IPS-18c (cell line): Measurements from ENCODE around the gene KIF5A.
"Not testable (repeated sequence)": the region's sequence is repeated elsewhere in the genome, so short reads cannot be mapped to it uniquely, and the experiment has no call there.

Source experiments
- H3K4me3 ChIP-seq: 2 replicates; pipeline ENCODE4 v1.7.0; 2013; ENCODE audit warnings: low read depth, mild to moderate bottlenecking, low read length, moderate library complexity; ENCODE audit not compliant: insufficient read depth
- H3K9me3 ChIP-seq: one replicate; pipeline ENCODE4 v1.6.1; 2013; ENCODE audit warnings: mild to moderate bottlenecking, low read length, moderate library complexity; ENCODE audit not compliant: control insufficient read depth, insufficient read depth

Gene KIF5A

GRCh38 chr12:57616383-57617101, 66.7 kb downstream of the KIF5A start:
- no peaks in the 10 kb centered on the region for H3K9me3 ChIP-seq
- no peak overlapping the region for H3K4me3 ChIP-seq

DNA sequence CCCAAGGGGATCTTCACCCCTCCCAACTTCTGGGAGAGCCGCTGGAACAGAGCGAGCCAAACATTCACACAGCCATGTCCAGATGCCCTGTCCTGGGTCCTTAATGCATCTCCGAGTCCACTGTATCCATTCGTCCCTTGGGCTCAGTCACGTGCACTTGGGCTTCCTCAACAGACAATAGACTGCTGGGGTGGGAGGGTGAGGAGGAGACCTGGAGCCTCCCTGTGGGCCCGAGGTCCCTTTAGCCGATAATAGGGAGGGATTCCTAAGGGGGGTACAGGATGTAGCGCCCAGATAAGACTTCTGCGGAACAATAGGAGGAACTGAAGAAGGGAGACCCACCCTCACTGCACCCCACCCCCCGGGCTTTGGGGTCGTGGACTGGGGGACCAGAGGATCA, 68.1 kb downstream of the KIF5A start:
- Histone ChIP-seq H3K4me3 (no peak overlapping the region), H3K9me3 (no peaks in the 10 kb centered on the region)

- H3K9me3 ChIP-seq, H3K4me3 ChIP-seq: not testable (repeated sequence)
These were observed 68.6 kb downstream of the KIF5A start for GRCh38 chr12:57618431-57618830.

GRCh38 chr12:57618966-57619433, 69.2 kb downstream of the KIF5A start:
- H3K4me3 ChIP-seq, result peak overlapping the region; percentile 28; the same call in 1 of the 2 replicates
- no peaks in the 10 kb centered on the region for H3K9me3 ChIP-seq

DNA sequence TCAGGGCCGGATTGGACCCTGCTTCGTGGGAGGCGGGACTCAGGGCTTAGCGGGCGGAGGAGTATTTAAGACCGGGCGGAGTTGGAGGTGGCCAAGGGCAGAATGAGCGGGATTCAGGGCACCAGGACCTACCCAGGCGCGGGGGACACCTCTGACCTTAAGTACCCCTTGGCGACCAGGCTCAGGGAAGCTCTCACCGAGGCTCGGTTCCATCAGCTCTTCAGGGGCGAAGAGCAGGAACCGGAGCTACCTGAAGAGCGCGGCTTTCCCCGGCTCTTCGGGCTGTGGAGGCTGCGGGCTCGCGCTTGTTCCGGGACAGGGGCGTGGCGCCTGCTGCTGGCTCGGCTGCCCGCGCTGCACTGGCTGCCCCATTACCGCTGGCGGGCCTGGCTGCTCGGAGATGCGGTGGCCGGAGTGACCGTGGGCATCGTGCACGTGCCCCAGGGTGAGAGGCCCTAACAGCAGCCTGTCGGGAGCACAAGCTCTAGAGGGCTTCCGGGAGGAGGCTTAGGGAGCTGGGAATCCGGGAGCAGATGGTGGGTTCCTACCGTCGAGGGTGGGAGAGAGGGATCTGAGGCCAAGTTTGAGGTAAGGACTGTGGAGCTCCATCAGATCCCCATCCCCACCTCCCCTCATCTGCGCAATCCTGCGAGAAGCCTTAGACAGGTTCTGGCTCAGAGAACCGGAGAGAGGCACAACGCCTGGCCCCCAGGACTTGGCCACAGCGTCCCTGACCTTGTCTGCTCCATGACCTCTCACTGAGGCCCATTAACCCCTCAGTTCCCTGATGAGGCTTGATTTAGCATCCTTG, 69.8 kb downstream of the KIF5A start:
- peak overlapping the region; percentile 28; the same call in 1 of the 2 replicates for H3K4me3 ChIP-seq
- H3K9me3 ChIP-seq, result no peaks in the 10 kb centered on the region

GRCh38 chr12:57620245-57620935, 70.5 kb downstream of the KIF5A start:
- H3K9me3 ChIP-seq, result no peaks in the 10 kb centered on the region
- H3K4me3 ChIP-seq, result no peak overlapping the region

GRCh38 chr12:57620936-57621496, 71.2 kb downstream of the KIF5A start:
- H3K9me3 ChIP-seq, result no peaks in the 10 kb centered on the region
- H3K4me3 ChIP-seq, result peak overlapping the region; percentile 57; the same call in 1 of the 2 replicates

DNA sequence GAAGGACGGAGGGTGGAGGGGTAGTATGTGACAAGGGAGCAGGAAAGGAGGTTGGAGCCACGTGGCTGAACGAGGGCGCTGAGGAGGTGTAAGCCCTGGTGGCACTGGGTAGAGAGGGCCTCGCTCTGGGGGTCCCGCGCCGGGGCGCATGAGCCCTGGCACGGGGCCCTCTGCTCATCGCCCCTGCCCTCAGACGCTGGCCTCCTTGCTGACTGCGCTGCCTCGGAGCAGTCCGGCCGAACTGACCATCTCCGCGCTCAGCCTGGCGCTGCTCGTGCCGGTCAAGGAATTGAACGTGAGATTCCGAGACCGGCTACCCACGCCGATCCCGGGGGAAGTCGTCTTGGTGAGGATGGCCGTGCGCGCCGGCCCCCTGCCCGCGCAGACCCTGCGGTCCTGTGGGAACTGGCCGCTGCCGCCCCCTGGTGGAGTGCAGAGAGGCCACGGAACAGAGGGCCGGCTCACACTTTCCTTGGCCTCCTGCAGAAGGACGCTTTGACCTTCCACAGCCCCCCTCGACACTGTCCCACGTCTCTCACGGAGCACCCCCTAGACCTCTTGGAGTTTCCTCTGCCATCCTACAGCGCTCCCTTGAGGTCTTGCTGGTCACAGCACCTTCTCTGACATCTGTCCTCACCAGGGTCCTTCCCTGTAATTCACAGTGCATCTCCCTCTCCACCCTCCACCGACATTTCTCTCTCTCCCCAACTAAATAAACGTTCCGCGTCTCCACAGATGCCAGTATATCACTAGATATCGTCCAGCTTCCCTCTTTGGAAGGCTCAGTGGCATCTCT, 71.9 kb downstream of the KIF5A start:
- Histone ChIP-seq H3K9me3 (no peaks in the 10 kb centered on the region), H3K4me3 (peak overlapping the region; percentile 57)

GRCh38 chr12:57622293-57623245, 72.7 kb downstream of the KIF5A start:
- Histone ChIP-seq H3K4me3 (no peak overlapping the region), H3K9me3 (peaks cover 2% of the 10 kb centered on the region)

- no peak overlapping the region for H3K4me3 ChIP-seq
- peaks cover 2% of the 10 kb centered on the region for H3K9me3 ChIP-seq
These were observed 73.5 kb downstream of the KIF5A start for GRCh38 chr12:57623385-57623784.

DNA sequence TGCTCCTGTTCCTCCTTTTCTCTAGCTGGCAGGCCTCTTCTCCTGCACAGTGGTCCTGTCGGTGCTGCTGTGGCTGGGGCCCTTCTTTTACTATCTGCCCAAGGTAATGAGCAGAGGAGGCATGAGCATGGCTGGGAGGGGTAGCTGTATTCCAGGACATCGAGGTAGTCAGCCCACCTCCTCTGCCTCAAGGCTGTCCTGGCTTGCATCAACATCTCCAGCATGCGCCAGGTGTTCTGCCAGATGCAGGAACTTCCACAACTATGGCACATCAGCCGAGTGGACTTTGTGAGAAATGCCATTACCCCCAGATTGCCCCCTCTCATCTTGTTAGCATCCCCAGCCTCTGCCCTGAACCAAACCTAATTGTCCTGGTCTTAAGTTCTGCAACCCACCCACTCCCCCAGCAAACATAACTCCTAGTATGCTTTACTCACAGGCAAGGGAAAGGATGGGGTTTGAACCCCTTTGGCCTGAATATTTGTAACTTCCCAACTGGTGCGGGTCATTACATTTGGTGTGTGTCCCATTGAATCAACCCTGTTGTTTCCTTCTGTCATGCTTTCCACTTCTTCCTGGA, 74.1 kb downstream of the KIF5A start:
- no peak overlapping the region for H3K4me3 ChIP-seq
- H3K9me3 ChIP-seq, result peaks cover 2% of the 10 kb centered on the region

DNA sequence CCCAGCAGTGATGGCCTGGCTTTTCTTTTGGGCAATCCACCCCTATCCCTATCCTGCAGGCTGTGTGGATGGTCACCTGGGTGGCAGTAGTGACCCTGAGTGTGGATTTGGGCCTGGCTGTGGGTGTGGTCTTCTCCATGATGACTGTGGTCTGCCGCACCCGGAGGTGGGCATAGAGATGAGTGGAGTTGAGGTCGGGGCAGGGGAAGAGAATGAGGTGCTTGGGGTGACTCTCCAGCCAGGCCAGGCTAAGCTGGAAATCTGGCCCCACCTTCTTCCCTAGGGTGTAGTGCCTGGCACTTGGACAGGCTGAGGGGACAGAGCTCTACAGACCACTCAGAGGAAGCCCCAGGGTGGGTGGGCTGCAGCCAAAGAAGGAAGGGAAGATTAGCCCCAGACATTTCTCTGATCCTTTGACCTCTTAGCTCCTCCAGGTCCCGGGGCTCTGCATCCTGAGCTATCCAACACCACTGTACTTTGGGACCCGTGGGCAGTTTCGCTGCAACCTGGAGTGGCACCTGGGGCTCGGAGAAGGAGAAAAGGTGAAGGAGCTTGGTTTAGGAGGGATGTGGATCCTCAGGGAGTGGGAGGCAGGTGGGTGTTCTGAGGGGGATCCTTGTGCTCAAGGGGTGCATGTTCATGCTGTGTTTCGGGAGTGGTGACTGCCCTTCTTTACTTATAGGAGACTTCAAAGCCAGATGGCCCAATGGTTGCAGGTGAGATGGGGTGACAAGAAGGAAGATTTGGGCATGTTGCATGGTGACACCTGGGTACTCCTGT, 74.8 kb downstream of the KIF5A start:
- Histone ChIP-seq H3K9me3 (peaks cover 2% of the 10 kb centered on the region), H3K4me3 (no peak overlapping the region)

DNA sequence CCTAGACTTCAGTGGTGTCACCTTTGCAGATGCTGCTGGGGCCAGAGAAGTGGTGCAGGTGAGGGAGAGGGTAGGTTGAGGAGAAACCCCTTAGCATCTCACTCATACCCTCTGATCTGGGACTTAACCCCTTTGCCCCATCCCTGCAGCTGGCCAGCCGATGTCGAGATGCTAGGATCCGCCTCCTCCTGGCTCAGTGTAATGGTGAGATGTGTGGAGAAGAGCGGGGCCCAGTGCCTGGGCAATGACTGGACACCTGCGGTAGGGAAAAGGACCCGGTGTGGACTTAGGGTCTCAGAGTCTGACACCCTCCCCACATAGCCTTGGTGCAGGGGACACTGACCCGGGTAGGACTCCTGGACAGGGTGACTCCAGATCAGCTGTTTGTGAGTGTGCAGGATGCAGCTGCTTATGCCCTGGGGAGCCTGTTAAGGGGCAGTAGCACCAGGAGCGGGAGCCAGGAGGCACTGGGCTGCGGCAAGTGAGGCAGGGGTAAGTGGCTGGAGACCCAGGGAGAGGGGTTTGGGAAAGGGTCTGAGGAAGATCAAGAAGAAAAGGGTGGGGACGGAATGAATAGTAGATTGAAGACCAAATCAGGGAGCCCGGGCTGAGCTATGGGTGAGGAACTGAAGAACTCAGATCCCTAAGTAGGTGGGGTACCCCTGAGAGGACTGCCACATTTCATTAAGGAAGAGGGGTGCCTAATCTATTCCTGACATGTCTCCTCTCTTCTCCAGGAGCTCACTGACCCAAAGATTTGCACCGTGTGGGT, 75.6 kb downstream of the KIF5A start:
- Histone ChIP-seq H3K9me3 (peaks cover 2% of the 10 kb centered on the region), H3K4me3 (no peak overlapping the region)
